Progenitor cell of endocrine pancreas (in vitro differentiated cells): ENCODE data around the gene PRKAA2. TPM values are rescaled to one million over a fixed set of nuclear protein-coding genes. Genes with fewer than 3 reads are reported as not detected.
A peak's percentile ranks its signal among the peaks of the same experiment; 100 is the strongest.

Experiments used
- DNase-seq: peaks from one replicate; pipeline ENCODE4 v3.0.0; 2021; ENCODE audit warnings: low spot score; ENCODE audit not compliant: unreplicated experiment
- H3K27ac Mint-ChIP-seq: 2 replicates; pipeline ENCODE4 v1.8.0; 2021; ENCODE audit warnings: mild to moderate bottlenecking, moderate library complexity, mixed read lengths
- H3K27me3 Mint-ChIP-seq: 2 replicates; pipeline ENCODE4 v1.8.0; 2021; ENCODE audit warnings: mixed read lengths
- H3K36me3 Mint-ChIP-seq: 2 replicates; pipeline ENCODE4 v1.8.0; 2022; ENCODE audit warnings: mixed read lengths; ENCODE audit not compliant: insufficient read depth
- H3K4me1 Mint-ChIP-seq: 2 replicates; pipeline ENCODE4 v1.8.0; 2021; ENCODE audit warnings: low read depth, mixed read lengths
- H3K4me3 Mint-ChIP-seq: 2 replicates; pipeline ENCODE4 v1.8.0; 2021; ENCODE audit warnings: low read depth, mild to moderate bottlenecking, moderate library complexity, mixed read lengths
- H3K9me3 Mint-ChIP-seq: 2 replicates; pipeline ENCODE4 v1.8.0; 2021; ENCODE audit warnings: low read depth, mixed read lengths
- total RNA-seq: library from RNA; stranded (reverse); gene quantifications from 2 replicates; pipeline ENCODE4 v1.2.1, GENCODE V29; 2021
- TF ChIP-seq, protein P1 (sequence below): fragments of 200-600 bp; sonication (generic); IDR thresholded peaks from one replicate; pipeline ENCODE4 v1.5.0; 2021; ENCODE audit warnings: antibody characterized with exemption, mild to moderate bottlenecking; ENCODE audit not compliant: unreplicated experiment

PRKAA2 gene
- total RNA-seq, 1 donor from 2014 or later = 8.6 TPM

GRCh38 chr1:56758135-56758534 is 113.0 kb downstream of the PRKAA2 start:
- Mint-ChIP-seq H3K27me3 (no peaks in the 10 kb centered on the region), H3K4me1 (peaks cover 5% of the 10 kb centered on the region), H3K4me3 (no peak overlapping the region), H3K27ac (no peak overlapping the region), H3K36me3 (no peaks in the 10 kb centered on the region), H3K9me3 (no peaks in the 10 kb centered on the region)
- no peak for DNase-seq
- TF ChIP-seq, protein P1, sequence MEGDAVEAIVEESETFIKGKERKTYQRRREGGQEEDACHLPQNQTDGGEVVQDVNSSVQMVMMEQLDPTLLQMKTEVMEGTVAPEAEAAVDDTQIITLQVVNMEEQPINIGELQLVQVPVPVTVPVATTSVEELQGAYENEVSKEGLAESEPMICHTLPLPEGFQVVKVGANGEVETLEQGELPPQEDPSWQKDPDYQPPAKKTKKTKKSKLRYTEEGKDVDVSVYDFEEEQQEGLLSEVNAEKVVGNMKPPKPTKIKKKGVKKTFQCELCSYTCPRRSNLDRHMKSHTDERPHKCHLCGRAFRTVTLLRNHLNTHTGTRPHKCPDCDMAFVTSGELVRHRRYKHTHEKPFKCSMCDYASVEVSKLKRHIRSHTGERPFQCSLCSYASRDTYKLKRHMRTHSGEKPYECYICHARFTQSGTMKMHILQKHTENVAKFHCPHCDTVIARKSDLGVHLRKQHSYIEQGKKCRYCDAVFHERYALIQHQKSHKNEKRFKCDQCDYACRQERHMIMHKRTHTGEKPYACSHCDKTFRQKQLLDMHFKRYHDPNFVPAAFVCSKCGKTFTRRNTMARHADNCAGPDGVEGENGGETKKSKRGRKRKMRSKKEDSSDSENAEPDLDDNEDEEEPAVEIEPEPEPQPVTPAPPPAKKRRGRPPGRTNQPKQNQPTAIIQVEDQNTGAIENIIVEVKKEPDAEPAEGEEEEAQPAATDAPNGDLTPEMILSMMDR = peak; percentile 26

DNA sequence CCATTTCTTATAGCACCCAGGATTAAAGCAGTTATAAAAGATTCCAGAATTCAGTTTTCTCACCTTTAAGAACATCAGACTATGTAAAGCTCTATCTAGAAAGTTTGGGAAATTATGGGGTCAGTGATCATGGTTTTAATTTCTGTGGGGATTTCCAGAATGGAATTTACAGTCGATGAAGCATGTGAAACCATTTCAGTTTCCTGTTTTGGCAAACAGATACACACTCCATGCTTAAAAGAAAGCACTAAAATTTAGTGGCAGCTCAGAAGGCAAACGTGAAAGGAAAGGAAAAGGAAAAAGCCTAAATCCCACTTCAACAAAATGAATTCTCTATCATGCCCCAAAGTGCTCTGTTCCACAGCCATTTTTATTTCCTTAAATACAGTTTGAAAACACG is 113.7 kb downstream of the PRKAA2 start:
- Mint-ChIP-seq H3K4me3 (no peak overlapping the region), H3K27ac (no peak overlapping the region), H3K4me1 (peaks cover 8% of the 10 kb centered on the region), H3K27me3 (no peaks in the 10 kb centered on the region), H3K36me3 (no peaks in the 10 kb centered on the region), H3K9me3 (no peaks in the 10 kb centered on the region)
- TF ChIP-seq, protein P1 = no peak
- no peak for DNase-seq

Other genes with a start within 250 kb of the PRKAA2 start
- 16.1 and 17.4 TPM in 2 replicates for gene PLPP3, start 65.8 kb upstream of the PRKAA2 start, total RNA-seq
- 7.6 and 9.6 TPM in 2 replicates for gene FYB2, start 174.1 kb downstream of the PRKAA2 start, total RNA-seq
- 0.77 and 0.98 TPM in 2 replicates for gene C8A, start 209.5 kb downstream of the PRKAA2 start, total RNA-seq